Natural killer cell treated with Interleukin-12 subunit alpha and Interleukin-12 subunit beta and Interleukin-15 and Interleukin-18, amount 100 ng/mL, for 72 hours (primary cell): Measurements from ENCODE around the gene SMYD3. TPM values are rescaled to one million over a fixed set of nuclear protein-coding genes. Genes with fewer than 3 reads are reported as not detected.
"Not testable (repeated sequence)": the region's sequence is repeated elsewhere in the genome, so short reads cannot be mapped to it uniquely, and the experiment has no call there.

Experiments
- ATAC-seq, 2 donors: fragments of 150-1000 bp; cut with Tn5 transposase in 1 of 2; sonication (Bioruptor Pico), chemical (Tn5 transposase) in 1 of 2; 2 replicates each; pipeline ENCODE4 v1.10.0; 2021
- DNase-seq: peaks from one replicate; pipeline ENCODE4 v3.0.0; 2022; ENCODE audit warnings: low spot score
- H3K27ac Mint-ChIP-seq, 2 donors: 1 replicate in 1 of 2; 2 replicates in 1 of 2; pipeline ENCODE4 v1.8.0; 2022; ENCODE audit warnings: mixed read lengths in 2 of 2, mild to moderate bottlenecking in 1 of 2, moderate library complexity in 1 of 2
- H3K27me3 Mint-ChIP-seq, 2 donors: 1 replicate in 1 of 2; 2 replicates in 1 of 2; pipeline ENCODE4 v1.8.0; 2022; ENCODE audit warnings: mixed read lengths in 2 of 2
- H3K36me3 Mint-ChIP-seq: one replicate; pipeline ENCODE4 v1.8.0; 2022; ENCODE audit warnings: mixed read lengths
- H3K4me1 Mint-ChIP-seq, 2 donors: 1 replicate in 1 of 2; 2 replicates in 1 of 2; pipeline ENCODE4 v1.8.0; 2022; ENCODE audit warnings: low read depth in 2 of 2, mixed read lengths in 2 of 2, mild to moderate bottlenecking in 1 of 2
- H3K4me3 Mint-ChIP-seq: one replicate; pipeline ENCODE4 v1.8.0; 2022; ENCODE audit warnings: mixed read lengths
- H3K9me3 Mint-ChIP-seq: 2 replicates; pipeline ENCODE4 v1.8.0; 2022; ENCODE audit warnings: mixed read lengths
- total RNA-seq, 2 donors: library from RNA; stranded (reverse); gene quantifications; one replicate each; pipeline ENCODE4 v1.2.3, GENCODE V29; 2022

Gene SMYD3
- total RNA-seq, 2 donors from 2014 or later = 26.9 to 55.4 TPM

DNA sequence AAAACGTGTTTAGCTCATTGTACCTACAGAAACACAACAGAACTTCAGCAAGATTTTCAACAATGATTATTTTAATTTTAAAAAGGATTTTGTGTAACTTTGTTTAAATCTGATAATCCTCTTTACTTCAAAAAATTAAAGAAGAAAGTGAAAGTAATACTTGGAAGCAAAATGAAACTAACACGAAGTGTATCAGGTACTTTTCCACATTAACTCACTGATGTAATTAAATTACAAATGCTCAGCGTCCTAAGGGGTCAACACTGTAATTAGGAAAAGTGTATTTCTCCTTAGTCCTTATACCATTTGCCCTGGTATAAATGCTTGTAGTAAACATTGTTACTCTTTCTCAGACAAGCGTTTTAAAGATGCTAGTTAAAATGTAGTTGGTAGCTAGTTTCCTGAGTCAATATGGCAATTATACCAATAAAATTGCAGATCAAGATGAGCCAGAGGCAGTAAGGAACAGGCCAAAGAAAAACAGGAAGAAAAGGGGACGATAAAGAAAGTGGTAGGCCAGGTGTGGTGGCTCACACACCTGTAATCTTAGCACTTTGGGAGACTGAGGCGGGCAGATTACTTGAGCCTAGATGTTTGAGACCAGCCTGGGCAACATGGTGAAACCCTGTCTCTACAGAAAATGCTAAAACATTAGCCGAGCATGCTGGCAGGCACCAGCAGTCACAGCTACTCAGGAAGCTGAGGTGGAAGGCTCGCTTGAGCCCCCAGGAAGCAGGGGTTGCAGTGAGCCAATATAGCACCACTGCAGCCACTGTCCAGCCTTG is 553.0 kb downstream of the SMYD3 start:
- Mint-ChIP-seq H3K4me1 (peaks cover 23 to 30% of the 10 kb centered on the region in 2 donors), H3K4me3 (peak overlapping the region; percentile 92), H3K27ac (no peak overlapping the region), H3K27me3 (no peaks in the 10 kb centered on the region), H3K36me3 (no peaks in the 10 kb centered on the region), H3K9me3 (no peaks in the 10 kb centered on the region)
- DNase-seq (no peak), ATAC-seq (peak; percentile 62 to 81)

DNA sequence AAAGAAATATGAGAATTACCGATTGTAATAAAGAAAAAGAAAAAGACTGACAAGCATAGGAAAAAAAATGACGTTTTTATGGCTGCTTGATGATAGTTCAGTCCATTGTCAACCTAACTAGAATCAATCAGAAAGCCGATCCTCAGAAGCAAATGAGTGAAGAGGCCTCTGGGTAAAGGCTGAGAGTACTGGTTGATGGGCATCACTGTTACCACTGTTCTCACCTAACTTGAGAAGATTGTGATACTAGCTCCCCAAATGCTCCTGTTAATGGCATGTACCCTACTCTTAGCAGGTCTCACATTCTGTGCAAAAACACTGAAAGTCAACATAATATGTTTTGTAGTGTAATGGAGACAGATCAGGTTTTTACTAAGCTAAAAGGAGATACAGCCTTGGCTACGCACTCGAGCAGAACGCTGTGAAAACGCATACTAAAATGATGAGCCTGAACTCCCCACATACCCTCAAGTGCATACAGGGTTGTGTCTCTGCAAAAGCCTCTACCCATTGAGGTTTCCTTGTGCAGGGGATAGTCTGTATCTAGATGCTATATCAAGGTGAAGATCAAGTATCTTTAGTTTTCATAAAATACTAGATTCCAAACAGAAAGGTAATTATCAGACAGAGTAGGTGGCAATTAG is 554.6 kb downstream of the SMYD3 start:
- H3K4me1 Mint-ChIP-seq = peaks cover 23 to 30% of the 10 kb centered on the region in 2 donors
- ATAC-seq (no peak), DNase-seq (no peak)
- H3K9me3 Mint-ChIP-seq = no peaks in the 10 kb centered on the region
- H3K36me3 Mint-ChIP-seq = no peaks in the 10 kb centered on the region
- H3K4me3 Mint-ChIP-seq = peak overlapping the region; percentile 92
- H3K27ac Mint-ChIP-seq = no peak overlapping the region
- H3K27me3 Mint-ChIP-seq = no peaks in the 10 kb centered on the region

DNA sequence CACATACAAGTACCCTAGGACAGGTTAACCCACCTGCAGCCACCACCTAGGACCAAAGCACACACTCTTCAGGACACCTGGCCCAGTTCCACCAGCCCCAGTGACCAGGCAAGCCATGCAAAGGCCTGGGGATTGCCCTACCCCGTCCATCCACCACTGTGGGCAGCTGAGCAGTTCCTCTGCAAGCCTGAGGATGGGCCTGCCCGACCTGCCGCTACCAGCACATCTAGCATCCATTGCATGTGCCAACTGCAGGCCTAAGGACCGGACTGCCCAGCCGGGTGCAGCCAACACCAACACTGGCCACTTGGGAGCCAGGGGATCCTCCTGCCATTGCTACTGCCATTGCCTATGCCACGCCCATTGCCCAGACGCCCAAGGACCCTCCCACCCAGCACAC is 558.3 kb downstream of the SMYD3 start:
- H3K36me3 Mint-ChIP-seq = peaks cover 10% of the 10 kb centered on the region
- ATAC-seq = no peak
- DNase-seq = no peak
- no peaks in the 10 kb centered on the region for H3K27me3 Mint-ChIP-seq
- no peak overlapping the region for H3K27ac Mint-ChIP-seq
- H3K4me3 Mint-ChIP-seq = no peak overlapping the region
- H3K4me1 Mint-ChIP-seq = peaks cover 14 to 20% of the 10 kb centered on the region in 2 donors
- no peaks in the 10 kb centered on the region for H3K9me3 Mint-ChIP-seq

DNA sequence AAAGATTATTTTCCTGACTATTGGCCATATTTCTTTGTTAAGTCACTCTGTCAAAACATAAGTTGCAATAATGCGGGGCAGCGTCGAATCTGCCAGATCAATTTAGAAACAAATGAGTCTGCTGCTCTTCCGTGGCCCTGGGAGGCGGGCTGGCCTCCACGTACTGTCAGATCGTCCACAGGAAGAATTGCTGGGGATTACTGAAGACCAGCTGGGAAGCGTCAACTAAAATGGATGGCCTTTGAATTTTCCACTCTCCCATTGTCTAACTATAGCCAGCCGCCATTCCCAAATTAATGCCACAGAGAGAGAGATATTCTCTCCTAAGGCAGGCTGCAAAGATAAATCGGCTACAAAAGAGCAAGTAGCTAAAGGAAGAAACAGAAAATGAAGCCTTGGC is 560.2 kb downstream of the SMYD3 start:
- no peak overlapping the region for H3K27ac Mint-ChIP-seq
- no peaks in the 10 kb centered on the region for H3K9me3 Mint-ChIP-seq
- H3K36me3 Mint-ChIP-seq = peaks cover 15% of the 10 kb centered on the region
- no peak overlapping the region for H3K4me3 Mint-ChIP-seq
- no peak for DNase-seq
- no peak for ATAC-seq
- H3K27me3 Mint-ChIP-seq = no peaks in the 10 kb centered on the region
- H3K4me1 Mint-ChIP-seq = peaks cover 12 to 13% of the 10 kb centered on the region in 2 donors

DNA sequence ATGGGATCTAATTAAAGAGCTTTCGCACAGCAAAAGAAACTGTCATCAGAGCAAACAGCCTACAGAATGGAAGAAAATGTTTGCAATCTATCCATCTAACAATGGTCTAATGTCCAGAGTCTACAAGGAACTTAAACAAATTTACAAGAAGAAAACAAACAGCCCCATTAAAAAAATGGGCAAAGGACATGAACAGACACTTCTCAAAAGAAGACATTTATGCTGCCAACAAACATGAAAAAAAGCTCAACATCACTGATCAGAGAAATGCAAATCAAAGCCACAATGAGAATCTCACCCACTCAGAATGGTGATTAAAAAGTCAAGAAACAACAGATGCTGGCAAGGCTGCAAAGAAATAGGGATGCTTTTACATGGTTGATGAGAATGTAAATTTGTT is 561.9 kb downstream of the SMYD3 start:
- not testable (repeated sequence) for H3K4me3 Mint-ChIP-seq, DNase-seq, ATAC-seq, H3K27ac Mint-ChIP-seq, H3K27me3 Mint-ChIP-seq, H3K9me3 Mint-ChIP-seq
- Mint-ChIP-seq H3K4me1 (peaks cover 10 to 23% of the 10 kb centered on the region in 2 donors), H3K36me3 (peaks cover 15% of the 10 kb centered on the region)

DNA sequence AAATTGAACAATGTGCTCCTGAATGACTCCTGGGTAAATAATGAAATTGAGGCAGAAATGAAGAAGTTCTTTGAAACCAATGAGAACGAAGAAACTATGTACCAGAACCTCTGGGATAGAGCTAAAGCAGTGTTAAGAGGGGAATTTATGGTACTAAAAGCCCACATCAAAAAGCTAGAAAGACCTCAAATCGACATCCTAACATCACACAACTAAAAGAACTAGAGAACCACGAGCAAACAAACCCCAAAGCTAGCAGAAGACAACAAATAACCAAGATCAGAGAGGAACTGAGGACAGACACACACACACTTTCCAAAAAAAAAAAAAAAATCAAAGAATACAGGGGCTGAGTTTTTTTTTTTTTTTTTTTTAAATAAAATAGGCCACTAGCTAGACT is 564.2 kb downstream of the SMYD3 start:
- ATAC-seq (no peak), DNase-seq (no peak)
- Mint-ChIP-seq H3K4me3 (no peak overlapping the region), H3K9me3 (no peaks in the 10 kb centered on the region), H3K27ac (no peak overlapping the region), H3K36me3 (peaks cover 15% of the 10 kb centered on the region), H3K27me3 (no peaks in the 10 kb centered on the region), H3K4me1 (peaks cover 10 to 23% of the 10 kb centered on the region in 2 donors)

DNA sequence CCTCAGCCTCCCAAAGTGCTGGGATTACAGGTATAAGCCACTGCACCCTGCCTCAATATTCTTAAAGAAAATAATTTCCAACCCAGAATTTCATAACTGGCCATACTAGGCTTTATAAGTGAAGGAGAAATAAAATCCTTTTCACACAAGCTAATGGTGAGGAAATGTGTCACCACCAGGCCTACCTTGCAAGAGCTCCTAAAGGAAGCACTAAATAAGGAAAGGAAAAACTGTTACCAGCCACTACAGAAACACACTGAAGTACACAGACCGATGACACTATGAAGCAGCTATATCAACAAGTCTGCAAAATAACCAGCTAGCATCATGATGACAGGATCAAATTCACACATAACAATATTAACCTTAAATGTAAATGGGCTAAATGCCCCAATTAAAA is 565.3 kb downstream of the SMYD3 start:
- DNase-seq, H3K9me3 Mint-ChIP-seq, H3K4me3 Mint-ChIP-seq, H3K27ac Mint-ChIP-seq, ATAC-seq, H3K27me3 Mint-ChIP-seq: not testable (repeated sequence)
- Mint-ChIP-seq H3K36me3 (peaks cover 15% of the 10 kb centered on the region), H3K4me1 (peaks cover 10 to 23% of the 10 kb centered on the region in 2 donors)

DNA sequence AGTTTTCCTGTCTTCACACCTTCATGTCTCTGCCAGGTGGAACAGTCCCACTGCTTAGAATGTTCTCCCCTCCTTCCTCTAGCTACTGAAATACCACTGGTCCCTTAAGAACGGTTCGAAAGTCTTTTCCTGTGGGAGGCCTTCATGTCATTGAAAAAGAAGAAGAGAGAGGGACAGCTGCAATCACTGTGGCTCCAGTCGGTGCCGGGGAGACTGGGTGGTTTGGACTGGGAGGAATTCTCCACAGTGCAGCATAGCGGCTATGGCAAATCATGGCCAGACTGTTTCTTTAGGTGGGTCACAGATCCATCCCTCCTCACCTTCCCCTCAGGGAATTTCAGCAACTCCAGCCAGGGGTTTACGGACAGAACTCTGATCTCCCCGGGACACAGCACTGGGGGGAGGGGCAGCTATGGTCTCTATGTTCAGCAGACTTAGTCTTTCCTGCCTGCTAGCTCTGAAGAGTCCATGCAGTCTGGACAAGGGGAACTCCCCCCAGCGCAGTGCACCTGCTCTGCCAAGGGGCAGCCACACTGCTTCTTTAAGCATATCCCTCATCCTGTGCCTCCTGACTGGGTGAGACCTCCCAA is 567.2 kb downstream of the SMYD3 start:
- Mint-ChIP-seq H3K36me3 (peaks cover 15% of the 10 kb centered on the region), H3K4me1 (peaks cover 10 to 19% of the 10 kb centered on the region in 2 donors), H3K4me3 (no peak overlapping the region), H3K27me3 (no peaks in the 10 kb centered on the region), H3K9me3 (no peaks in the 10 kb centered on the region), H3K27ac (no peak overlapping the region)
- DNase-seq = no peak
- ATAC-seq = no peak

DNA sequence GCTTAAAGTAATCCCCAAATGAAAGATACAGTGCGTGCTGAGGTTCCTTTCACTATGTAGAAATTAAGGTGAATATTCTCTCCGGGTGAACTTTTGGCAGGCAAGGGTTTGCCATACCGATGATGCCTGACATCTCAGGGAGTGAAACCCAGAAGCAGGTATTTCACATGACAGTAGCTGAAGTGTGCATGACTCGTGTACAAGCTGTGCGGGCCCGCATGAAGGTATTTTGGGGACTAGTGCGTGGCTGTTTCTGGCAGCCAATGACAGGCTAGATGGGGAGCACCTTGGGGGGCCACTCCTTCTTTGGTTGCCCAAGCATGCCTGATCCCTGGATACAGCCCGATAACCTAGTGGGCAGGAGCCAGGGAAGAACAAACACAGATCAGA is 569.0 kb downstream of the SMYD3 start:
- no peak overlapping the region for H3K27ac Mint-ChIP-seq

DNA sequence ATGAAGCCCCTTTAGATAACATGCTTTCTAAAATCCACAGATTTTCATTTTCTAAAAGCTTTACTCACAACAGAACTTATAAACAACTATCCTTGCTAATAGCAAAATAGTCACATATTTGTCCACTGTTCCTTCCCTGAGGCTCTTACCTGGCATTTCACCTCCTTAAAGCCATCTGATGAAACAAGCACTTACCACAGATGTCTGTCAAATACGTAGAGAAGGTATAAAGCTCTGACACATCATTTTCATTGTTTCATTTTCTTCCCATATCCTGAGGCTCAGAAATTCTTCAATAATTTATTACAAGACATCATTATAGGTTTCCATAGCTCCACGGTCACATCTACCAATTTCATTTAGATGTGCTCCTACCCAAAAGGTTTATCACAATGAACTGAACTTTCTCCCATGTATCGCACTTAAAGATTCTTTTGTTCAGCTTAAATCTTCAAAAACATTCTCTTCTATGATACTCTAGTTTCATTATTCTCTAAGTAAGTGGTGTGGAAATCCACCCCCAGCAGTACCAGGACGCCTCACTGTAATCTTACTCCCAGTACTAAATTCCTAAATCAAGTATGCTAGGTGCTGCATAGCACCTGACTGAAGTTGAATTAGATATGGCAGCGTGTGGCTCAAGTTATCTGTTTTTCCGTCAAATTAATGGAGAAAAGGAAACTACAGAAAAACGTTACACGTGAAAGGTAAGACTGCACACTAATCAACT is 569.6 kb downstream of the SMYD3 start:
- H3K4me3 Mint-ChIP-seq = no peak overlapping the region
- H3K9me3 Mint-ChIP-seq = no peaks in the 10 kb centered on the region
- DNase-seq = no peak
- H3K27ac Mint-ChIP-seq = no peak overlapping the region
- H3K27me3 Mint-ChIP-seq = no peaks in the 10 kb centered on the region
- H3K4me1 Mint-ChIP-seq = peaks cover 5 to 14% of the 10 kb centered on the region in 2 donors
- ATAC-seq = no peak
- no peaks in the 10 kb centered on the region for H3K36me3 Mint-ChIP-seq

More for the DNA sequence above, 569.0 kb downstream of the SMYD3 start:
- H3K36me3 Mint-ChIP-seq = peaks cover 4% of the 10 kb centered on the region
- no peak for DNase-seq
- ATAC-seq = peak in 1 of 2 donors; percentile 24
- peaks cover 10 to 19% of the 10 kb centered on the region in 2 donors for H3K4me1 Mint-ChIP-seq
- no peak overlapping the region for H3K4me3 Mint-ChIP-seq
- H3K9me3 Mint-ChIP-seq = no peaks in the 10 kb centered on the region
- H3K27me3 Mint-ChIP-seq = no peaks in the 10 kb centered on the region

DNA sequence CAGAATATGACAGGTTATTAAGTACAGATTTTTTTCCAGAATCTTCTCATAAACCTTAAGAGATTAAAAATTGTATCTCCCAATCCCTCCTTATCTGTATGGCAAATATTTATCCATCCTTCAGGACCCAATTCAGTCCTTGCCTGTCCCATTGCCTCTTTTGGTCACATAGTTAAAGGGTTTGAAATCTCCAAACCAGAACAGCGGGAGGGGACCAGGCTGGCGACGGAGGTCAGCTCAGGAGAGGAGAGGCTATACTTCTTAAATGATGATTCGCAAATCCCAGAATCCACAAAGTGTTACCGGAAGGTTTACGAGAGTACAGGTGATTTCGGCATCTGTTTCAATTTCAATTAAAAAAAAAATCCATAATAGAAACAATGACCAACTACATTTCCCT is 572.7 kb downstream of the SMYD3 start:
- no peaks in the 10 kb centered on the region for H3K9me3 Mint-ChIP-seq
- H3K27me3 Mint-ChIP-seq = no peaks in the 10 kb centered on the region
- H3K36me3 Mint-ChIP-seq = no peaks in the 10 kb centered on the region
- ATAC-seq = no peak
- peaks cover 0 to 2% of the 10 kb centered on the region in 2 donors for H3K4me1 Mint-ChIP-seq
- H3K27ac Mint-ChIP-seq = no peak overlapping the region
- no peak overlapping the region for H3K4me3 Mint-ChIP-seq
- no peak for DNase-seq

DNA sequence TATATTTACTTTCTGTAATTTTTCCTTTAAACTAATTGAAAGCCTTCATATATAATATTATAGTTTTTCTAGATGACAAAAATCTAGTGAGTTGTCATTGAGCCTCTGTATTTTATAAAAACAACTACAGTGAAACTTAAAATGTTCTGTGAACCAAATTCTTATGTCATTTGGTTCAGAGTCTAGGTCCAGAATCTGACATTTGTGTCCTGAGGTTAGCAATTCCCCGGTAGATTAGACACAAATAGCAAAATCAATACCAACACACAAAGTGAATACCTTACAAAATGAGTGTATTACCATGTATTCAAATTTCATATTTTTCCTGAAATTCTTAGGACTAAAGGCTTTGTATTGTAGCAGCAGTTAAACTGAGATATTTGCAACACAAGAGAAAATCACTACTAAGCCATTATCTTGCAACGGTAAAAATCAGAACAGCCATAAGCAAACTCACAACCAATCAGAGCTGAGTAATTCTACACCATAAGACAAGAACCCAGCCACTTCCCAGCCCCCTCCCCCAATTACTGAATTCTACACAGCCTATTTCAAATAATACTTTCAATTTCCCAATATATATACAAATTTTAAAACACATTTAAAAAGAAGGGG is 573.5 kb downstream of the SMYD3 start:
- no peak for ATAC-seq
- H3K9me3 Mint-ChIP-seq = no peaks in the 10 kb centered on the region
- H3K27me3 Mint-ChIP-seq = no peaks in the 10 kb centered on the region
- no peak overlapping the region for H3K27ac Mint-ChIP-seq
- H3K4me3 Mint-ChIP-seq = no peak overlapping the region
- peaks cover 0 to 2% of the 10 kb centered on the region in 2 donors for H3K4me1 Mint-ChIP-seq
- no peaks in the 10 kb centered on the region for H3K36me3 Mint-ChIP-seq
- no peak for DNase-seq

DNA sequence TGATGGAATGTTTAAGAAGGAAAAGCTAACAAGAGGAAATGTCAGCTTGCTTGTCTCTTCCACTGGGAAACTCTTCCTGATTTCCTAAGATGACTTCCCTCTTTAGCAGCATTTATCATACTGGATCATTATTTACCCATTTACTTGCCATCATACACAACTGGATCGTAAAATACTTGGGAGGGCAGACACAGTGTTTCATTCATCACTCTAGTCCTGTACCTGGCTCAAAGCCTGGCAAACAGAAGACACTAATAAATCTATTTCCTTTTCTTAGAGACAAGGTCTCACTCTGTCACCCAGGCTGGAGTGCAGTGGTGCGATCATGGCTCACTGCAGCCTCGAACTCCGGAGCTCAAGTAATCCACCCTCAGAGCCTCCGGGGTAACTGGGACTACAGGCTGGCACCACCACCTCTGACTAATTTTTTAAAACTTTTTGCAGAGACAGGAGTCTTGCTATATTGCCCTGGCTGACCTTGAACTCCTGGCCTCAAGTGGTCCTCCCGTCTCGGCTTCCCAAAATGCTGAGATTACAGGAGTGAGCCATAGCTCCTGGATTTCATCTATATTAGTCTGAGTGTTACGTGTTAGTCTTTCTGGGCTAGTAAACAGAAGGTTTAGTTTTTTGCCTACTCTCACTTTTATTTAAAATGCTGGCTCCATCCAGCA is 574.6 kb downstream of the SMYD3 start:
- no peak for ATAC-seq
- no peak overlapping the region for H3K27ac Mint-ChIP-seq
- DNase-seq = no peak
- no peaks in the 10 kb centered on the region for H3K9me3 Mint-ChIP-seq
- no peaks in the 10 kb centered on the region for H3K36me3 Mint-ChIP-seq
- no peak overlapping the region for H3K4me3 Mint-ChIP-seq
- H3K4me1 Mint-ChIP-seq = peaks cover 0 to 2% of the 10 kb centered on the region in 2 donors
- no peaks in the 10 kb centered on the region for H3K27me3 Mint-ChIP-seq
